GM15510 (cell line): ENCODE results near the gene PBX4.

ENCODE experiments used
- POLR2A ChIP-seq: IDR thresholded peaks from 3 replicates; pipeline ENCODE4 v1.6.1; 2011; ENCODE audit warnings: borderline replicate concordance; ENCODE audit not compliant: insufficient read length; ENCODE audit errors: extremely low read depth

PBX4 gene

GRCh38 chr19:19619849-19620210, 1.3 kb upstream of the PBX4 start:
- TF ChIP-seq POLR2A: no peak

DNA sequence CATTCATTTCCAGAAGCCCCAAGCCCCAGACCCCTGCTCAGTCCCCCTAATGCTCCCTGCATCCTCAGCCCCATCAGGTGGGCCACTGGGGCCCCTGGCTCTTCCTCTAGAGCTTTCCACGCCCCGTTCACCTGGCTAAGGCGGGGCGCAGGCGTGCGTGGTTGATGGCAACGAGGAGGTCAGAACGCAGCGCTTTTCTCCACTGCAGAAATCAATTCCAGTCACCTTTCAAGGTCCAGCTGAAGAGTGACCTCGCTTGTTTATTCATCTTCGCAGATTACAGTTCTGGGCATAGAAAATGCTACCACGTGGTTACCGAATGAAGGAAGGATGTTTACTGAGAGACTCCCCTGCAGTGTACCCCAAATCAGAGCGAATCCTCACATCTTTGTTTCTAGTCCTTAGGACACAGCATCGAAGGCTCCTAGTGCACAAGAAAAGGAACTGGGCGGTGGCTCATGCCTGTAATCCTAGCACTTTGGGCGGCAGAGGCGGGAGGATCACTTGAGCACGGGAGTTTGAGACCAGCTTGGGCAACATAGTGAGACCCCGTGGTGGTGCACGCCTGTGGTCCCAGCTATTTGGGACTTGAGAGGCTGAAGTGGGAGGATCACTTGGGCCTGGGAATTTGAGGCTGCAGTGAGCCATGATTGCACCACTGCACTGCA, 828 bp upstream of the PBX4 start:
- TF ChIP-seq POLR2A: no peak

DNA sequence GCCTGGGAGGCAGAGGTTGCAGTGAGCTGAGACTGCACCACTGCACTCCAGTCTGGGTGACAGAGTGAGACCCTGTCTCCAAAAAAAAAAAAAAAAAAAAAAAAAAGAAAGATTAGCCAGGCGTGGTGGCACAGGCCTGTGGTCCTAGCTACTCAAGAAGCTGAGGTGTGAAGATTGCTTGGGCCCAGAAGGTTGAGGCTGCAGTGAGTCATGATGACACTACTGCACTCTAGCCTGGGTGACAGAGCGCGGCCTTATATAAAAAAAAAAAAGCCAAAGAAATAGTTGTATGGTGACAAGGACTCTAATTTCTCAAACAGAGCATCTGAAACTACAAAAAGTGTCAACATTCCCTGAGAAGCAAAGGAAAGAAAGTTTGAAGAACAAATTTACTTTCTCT, 3.4 kb downstream of the PBX4 start:
- TF ChIP-seq POLR2A: no peak

GRCh38 chr19:19613506-19613905, 5.0 kb downstream of the PBX4 start:
- no peak for TF ChIP-seq POLR2A

- TF ChIP-seq POLR2A: no peak
Observed at GRCh38 chr19:19610376-19611202, 7.9 kb downstream of the PBX4 start.

- TF ChIP-seq POLR2A: no peak
Observed at GRCh38 chr19:19606021-19606420, 12.5 kb downstream of the PBX4 start.

DNA sequence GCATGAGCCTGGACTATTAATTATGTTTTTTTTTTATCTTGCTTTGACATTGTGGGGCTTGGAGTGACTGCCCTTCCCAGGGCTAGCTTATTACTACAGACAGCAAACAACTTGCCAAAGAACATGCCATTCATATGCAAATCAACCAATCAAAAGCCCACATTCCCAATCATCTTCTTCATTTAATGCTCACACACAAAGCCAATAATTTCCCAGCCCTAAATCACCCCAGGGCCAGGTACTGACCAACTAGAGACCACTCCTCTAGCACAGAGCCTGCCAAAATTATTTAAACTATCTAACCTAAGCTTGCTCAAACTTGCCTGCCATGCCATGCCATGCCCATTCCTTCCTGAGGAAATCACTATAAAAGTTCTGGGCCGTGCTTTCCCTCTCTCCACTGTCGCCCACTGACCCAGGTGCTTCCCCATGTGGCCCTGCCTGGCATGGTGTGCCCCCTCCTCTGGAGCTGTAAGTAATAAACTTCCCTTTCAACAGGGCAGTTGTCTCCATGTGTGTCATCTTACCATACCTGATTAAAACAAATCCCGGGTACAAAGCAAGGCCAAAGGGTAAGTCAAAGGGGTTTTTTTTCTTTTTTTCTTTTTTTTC, 15.7 kb downstream of the PBX4 start:
- no peak for TF ChIP-seq POLR2A

DNA sequence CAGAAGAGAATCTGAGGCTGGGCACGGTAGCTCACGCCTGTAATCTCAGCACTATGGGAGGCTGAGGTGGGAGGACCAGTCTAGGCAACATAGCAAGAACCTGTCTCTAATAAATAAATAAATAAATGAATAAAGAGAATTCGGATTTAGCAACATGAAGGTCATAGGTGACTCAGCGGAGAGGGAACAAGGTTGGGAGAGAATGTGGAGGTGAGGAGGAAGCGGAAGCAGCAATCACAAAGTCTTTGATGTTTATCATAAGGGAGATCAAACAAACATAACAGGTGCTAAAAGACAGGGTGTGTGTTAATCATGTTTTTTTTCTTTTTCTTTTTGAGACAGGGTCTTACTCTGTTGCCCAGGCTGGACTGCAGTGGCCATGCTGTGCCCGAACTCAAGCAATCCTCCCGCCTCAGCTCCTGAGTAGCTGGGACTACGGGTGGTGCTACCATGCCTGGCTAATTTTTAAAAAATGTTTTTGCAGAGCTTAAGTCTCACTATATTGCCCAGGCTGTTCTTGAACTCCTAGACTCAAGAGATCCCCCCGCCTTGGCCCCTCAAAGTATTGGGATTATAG, 16.3 kb downstream of the PBX4 start:
- TF ChIP-seq POLR2A: no peak

DNA sequence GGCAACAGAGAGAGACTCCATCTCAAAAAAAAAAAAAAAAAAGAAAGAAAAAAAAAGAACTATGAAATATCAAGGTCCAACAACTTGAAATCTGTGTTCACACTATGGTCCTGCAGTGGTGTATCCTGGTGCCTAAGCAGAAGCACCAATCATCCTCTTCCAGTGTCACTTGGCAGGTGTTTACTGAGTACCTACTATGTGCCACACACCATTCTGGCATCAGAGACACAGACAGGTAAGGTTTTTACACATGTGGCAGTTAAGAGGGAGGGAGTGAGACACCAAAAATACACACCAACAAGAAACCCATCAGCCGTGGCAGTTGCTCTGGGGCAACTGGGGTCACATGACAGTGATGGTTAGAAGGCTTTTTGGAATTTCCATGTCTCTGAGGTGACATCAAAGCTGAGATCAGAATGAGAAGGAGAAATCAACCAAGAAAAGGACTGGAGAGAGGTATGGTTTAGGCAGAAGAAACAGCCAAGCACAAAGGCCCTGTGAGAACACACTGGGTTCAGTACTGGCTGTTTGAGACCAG, 17.6 kb downstream of the PBX4 start:
- TF ChIP-seq POLR2A: no peak

- no peak for TF ChIP-seq POLR2A
Observed at GRCh38 chr19:19597809-19598306, 20.6 kb downstream of the PBX4 start.

DNA sequence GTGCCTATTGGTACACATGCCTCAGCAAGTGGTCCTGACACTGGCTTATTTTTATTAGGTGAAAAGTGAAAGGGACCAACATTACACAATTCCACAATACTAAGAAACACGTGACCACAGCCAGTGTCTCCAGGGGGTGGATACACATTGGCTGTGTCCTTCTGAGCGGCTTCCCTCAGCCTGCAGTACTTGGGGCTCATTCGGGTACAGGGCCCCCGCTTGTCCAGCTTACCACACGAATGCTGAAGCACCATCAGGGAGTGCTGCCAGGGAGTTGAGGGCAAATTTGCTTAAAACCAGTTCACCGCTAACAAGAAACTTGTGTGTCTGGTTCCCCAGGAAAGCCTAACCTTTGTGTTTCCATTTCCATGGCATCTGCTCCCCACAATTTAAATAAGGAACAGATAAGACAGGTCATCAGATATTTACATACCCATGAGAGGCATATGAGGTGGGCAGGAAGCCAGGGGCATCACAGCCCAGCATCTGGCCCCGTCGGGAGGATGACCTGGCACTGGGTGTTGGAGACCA, 23.3 kb downstream of the PBX4 start:
- no peak for TF ChIP-seq POLR2A

DNA sequence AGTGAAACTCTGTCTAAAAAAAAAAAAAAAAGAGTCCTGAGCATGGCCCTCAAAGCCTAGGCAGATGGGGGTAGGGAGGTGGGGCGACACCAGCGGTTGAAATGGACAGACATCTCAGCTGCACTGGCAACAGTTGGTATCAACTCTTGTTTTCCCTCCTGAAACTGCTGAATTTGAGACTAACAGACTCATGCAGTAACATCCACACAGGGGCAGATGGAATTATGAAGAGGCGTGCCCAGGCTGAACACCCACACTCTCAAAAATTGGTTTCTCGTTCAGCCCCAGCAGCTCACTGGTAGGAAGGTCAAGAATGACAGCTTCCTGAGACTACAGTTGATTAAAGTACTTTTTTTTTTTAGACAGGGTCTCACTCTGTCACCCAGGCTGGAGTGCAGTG, 24.1 kb downstream of the PBX4 start:
- no peak for TF ChIP-seq POLR2A

DNA sequence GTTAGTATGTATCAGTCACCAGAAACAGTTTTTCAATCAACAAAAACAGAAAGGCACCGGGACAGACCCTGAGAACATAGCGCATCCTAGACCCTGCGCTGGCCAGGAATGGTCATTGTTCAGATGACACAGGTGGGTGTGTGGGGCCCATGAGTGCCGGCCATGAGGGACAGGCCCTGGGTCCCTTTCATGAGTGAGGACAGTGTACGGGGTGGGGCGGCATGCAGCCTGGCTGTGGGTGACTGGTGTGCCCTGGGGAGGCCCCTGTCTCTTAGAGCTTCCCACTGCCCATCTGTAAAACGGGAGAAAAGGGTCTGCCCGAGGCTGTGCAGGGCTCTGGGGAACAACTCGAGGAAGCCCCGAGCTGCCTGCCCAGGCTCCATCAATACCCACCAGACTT, 25.8 kb downstream of the PBX4 start:
- no peak for TF ChIP-seq POLR2A

- no peak for TF ChIP-seq POLR2A
Observed at GRCh38 chr19:19591133-19591825, 27.2 kb downstream of the PBX4 start.

DNA sequence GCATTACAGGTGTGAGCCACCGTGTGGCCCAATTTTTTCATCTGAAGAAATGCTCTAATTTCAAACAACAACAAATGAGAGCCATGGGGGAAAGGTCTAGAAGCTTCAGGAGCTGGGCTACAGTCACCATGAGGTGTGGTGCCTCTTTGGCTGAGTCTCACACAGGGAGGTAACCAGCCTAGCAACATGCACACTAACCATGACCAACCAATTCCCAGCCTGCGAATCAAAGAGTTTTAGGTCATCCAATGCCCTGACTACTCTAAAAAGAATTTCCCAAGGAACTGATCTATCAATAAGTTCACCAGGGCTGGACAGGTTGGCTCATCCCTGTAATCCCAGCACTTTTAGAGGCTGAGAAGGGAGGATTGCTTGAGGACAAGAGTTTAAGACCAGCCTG, 29.9 kb downstream of the PBX4 start:
- no peak for TF ChIP-seq POLR2A

DNA sequence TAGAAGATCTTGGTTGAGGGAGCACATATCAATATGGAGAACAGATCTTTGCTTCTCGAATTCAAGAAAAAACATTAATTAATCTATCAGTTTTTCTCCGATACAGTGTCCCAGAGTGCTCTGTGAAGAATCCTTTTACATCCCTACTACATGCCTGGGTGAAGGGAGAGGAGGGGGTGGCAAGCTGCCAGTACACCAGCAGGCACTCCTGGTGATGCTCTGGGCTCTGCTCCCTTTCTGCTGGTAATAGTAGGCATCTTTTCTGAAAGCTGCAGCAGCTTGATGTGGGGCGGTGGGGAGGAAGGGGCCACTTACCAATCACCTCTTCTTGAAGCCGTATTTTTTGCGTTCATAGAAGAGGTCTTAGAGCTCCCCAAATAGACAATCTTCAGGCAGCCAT, 30.7 kb downstream of the PBX4 start:
- no peak for TF ChIP-seq POLR2A
